ENCODE data around the gene PLEKHG2. TPM values are rescaled to one million over a fixed set of nuclear protein-coding genes. Genes with fewer than 3 reads are reported as not detected.
A peak's percentile ranks its signal among the peaks of the same experiment; 100 is the strongest.

Gene PLEKHG2
- polyA plus RNA-seq, 2 of the 4 experiments (the other 2 are of a cell fraction) = 21.6 to 41.7 TPM

- no peak for TF ChIP-seq NPAS2 (CRISPR knock-in tag; IDR thresholded peaks at IDR 0.05; ENCODE audit: borderline replicate concordance)
- no peak; the same call in 1 of the 2 replicates for TF ChIP-seq POLR2AphosphoS2 (conservative IDR thresholded peaks at IDR 0.05; ENCODE audit: low read length)
- peak; percentile 93 for TF ChIP-seq TFCP2L1 (CRISPR knock-in tag; IDR thresholded peaks at IDR 0.05)
- TF ChIP-seq ZNF302 (CRISPR knock-in tag; IDR thresholded peaks at IDR 0.05) = no peak
- TF ChIP-seq EHMT2 (IDR thresholded peaks at IDR 0.05; ENCODE audit: low read depth) = no peak
- 0 out of 2 replicates have a peak, but pooled peaks have one; percentile 60 for TF ChIP-seq MAZ (IDR thresholded peaks at IDR 0.05; ENCODE audit: borderline replicate concordance, low read depth, low read length)
- TF ChIP-seq USF2 (IDR thresholded peaks at IDR 0.05) = no peak
- peak; percentile 97 for TF ChIP-seq PHF8 (IDR thresholded peaks at IDR 0.05; ENCODE audit: borderline replicate concordance, low read depth)
- TF ChIP-seq ZFP36 (IDR thresholded peaks at IDR 0.05; ENCODE audit: borderline replicate concordance, partially characterized antibody) = no peak
- TF ChIP-seq FOXS1 (CRISPR knock-in tag; IDR thresholded peaks at IDR 0.05) = no peak
- peak; percentile 89 for TF ChIP-seq EHF (CRISPR knock-in tag; IDR thresholded peaks at IDR 0.05)
- no peak for TF ChIP-seq NFE2L2 (conservative IDR thresholded peaks at IDR 0.05; ENCODE audit: low read length)
- no peak for TF ChIP-seq MAFK (IDR thresholded peaks at IDR 0.05; ENCODE audit: partially characterized antibody)
- no peak for TF ChIP-seq KDM5A (IDR thresholded peaks at IDR 0.05)
- TF ChIP-seq RAD21 (conservative IDR thresholded peaks at IDR 0.05 in 1 of 2, IDR thresholded peaks at IDR 0.05 in 1 of 2) = no peak
- peak; percentile 92 for TF ChIP-seq POLR2A (IDR thresholded peaks at IDR 0.05; ENCODE audit: low read length)
- TF ChIP-seq NR3C1 (IDR thresholded peaks at IDR 0.05) = no peak
- TF ChIP-seq HES2 (IDR thresholded peaks at IDR 0.05) = no peak
- TF ChIP-seq RNF2 (IDR thresholded peaks at IDR 0.05; ENCODE audit: borderline replicate concordance, low read depth) = no peak
- TF ChIP-seq RFX5 (IDR thresholded peaks at IDR 0.05) = no peak; the same call in 1 of the 2 replicates
- no peak for TF ChIP-seq CHD4 (IDR thresholded peaks at IDR 0.05; ENCODE audit: borderline replicate concordance)
- no peak; the same call in 1 of the 2 replicates for TF ChIP-seq BHLHE40 (IDR thresholded peaks at IDR 0.05; ENCODE audit: low read depth, low read length)
- peak; percentile 80 for TF ChIP-seq FOSB (CRISPR knock-in tag; IDR thresholded peaks at IDR 0.05)
- no peak for TF ChIP-seq SMC3 (IDR thresholded peaks at IDR 0.05)
- peak; percentile 53 for TF ChIP-seq PBX3 (IDR thresholded peaks at IDR 0.05)
- peak; percentile 62 for TF ChIP-seq CHD2 (IDR thresholded peaks at IDR 0.05; ENCODE audit: low read length, partially characterized antibody)
- 0 out of 2 replicates have a peak, but pooled peaks have one; percentile 7 for TF ChIP-seq HMGXB4 (CRISPR knock-in tag; IDR thresholded peaks at IDR 0.05; ENCODE audit: borderline replicate concordance)
- TF ChIP-seq HOXB5 (CRISPR knock-in tag; IDR thresholded peaks at IDR 0.05) = peak; percentile 79; the same call in 1 of the 2 replicates
- TF ChIP-seq CBX2 (IDR thresholded peaks at IDR 0.05; ENCODE audit: borderline replicate concordance, low read depth) = no peak
- TF ChIP-seq JUNB (IDR thresholded peaks at IDR 0.05) = no peak
- TF ChIP-seq SREBF2 (IDR thresholded peaks at IDR 0.05) = no peak
- no peak for TF ChIP-seq HEYL (CRISPR knock-in tag; IDR thresholded peaks at IDR 0.05)
- no peak for TF ChIP-seq RCOR1 (IDR thresholded peaks at IDR 0.05; ENCODE audit: low read depth, low read length)
- peak; percentile 82; the same call in 1 of the 2 replicates for TF ChIP-seq TP53 (CRISPR knock-in tag; IDR thresholded peaks at IDR 0.05)
- TF ChIP-seq EP300 (IDR thresholded peaks at IDR 0.05) = no peak
Observed at GRCh38 chr19:39435499-39436349, 23.3 kb downstream of the PLEKHG2 start, which contains the start of gene RPS16 (continued).

Data from A549 (cell line).